MCF 10A (cell line): ENCODE data around the gene RHOBTB1. TPM values are rescaled to one million over a fixed set of nuclear protein-coding genes. Genes with fewer than 3 reads are reported as not detected.
A peak's percentile ranks its signal among the peaks of the same experiment; 100 is the strongest.

Experiments used
- BruUV-seq: library from RNA; stranded (reverse); fragments of 400-500 nt; replicated peaks from 2 replicates; lab custom pipeline; 2021; lab: Mats Ljungman, UMichigan
- CTCF ChIA-PET: fragments of 300-600 bp; sonication (Branson Sonifier 250); formaldehyde crosslinking; extraction: SDS; loops from one replicate; lab custom pipeline; 2021; ENCODE audit warnings: antibody characterized with exemption, inconsistent platforms; lab: Yijun Ruan, JAX
- POLR2A ChIA-PET: fragments of 300-600, 350-650 bp; sonication (Branson Sonifier 250); formaldehyde crosslinking; extraction: SDS; loops from one replicate; lab custom pipeline; 2020; ENCODE audit warnings: antibody characterized with exemption, inconsistent platforms; lab: Yijun Ruan, JAX
- DNase-seq: peaks from one replicate; pipeline ENCODE4 v3.0.0-alpha.2; 2018; ENCODE audit not compliant: unreplicated experiment
- H3K27ac Mint-ChIP-seq: one replicate; pipeline ENCODE4 v1.8.0; 2022; ENCODE audit warnings: mild to moderate bottlenecking, low read depth, mixed read lengths; ENCODE audit not compliant: unreplicated experiment
- H3K27me3 Mint-ChIP-seq: one replicate; pipeline ENCODE4 v1.8.0; 2022; ENCODE audit warnings: mixed read lengths; ENCODE audit not compliant: insufficient read depth, unreplicated experiment
- H3K36me3 Mint-ChIP-seq: one replicate; pipeline ENCODE4 v1.8.0; 2022; ENCODE audit warnings: mild to moderate bottlenecking, moderate library complexity, mixed read lengths; ENCODE audit not compliant: insufficient read depth, unreplicated experiment
- H3K4me1 Mint-ChIP-seq: one replicate; pipeline ENCODE4 v1.8.0; 2022; ENCODE audit warnings: mixed read lengths; ENCODE audit not compliant: insufficient read depth, unreplicated experiment
- H3K4me3 Mint-ChIP-seq: one replicate; pipeline ENCODE4 v1.8.0; 2022; ENCODE audit warnings: mild to moderate bottlenecking, moderate library complexity, mixed read lengths; ENCODE audit not compliant: unreplicated experiment
- H3K9me3 Mint-ChIP-seq: one replicate; pipeline ENCODE4 v1.8.0; 2022; ENCODE audit warnings: mixed read lengths; ENCODE audit not compliant: unreplicated experiment
- CTCF ChIP-seq: fragments of 200-600 bp; IDR thresholded peaks from one replicate; pipeline ENCODE4 v1.8.0; 2022; ENCODE audit warnings: antibody characterized with exemption, mild to moderate bottlenecking; ENCODE audit not compliant: unreplicated experiment
- intact Hi-C: fragments of 100-400 bp; cut with micrococcal nuclease; formaldehyde crosslinking; loops from 2 replicates; pipeline ENCODE4 v1.14.1; 2022
- total RNA-seq: library from RNA; stranded (reverse); gene quantifications from 2 replicates; pipeline ENCODE4 v1.2.3, GENCODE V29; 2022

Gene RHOBTB1
- total RNA-seq, 1 experiment from 2014 or later: 0.70 TPM

GRCh38 chr10:60896810-60897209 lies 47.2 kb downstream of the RHOBTB1 start:
- Mint-ChIP-seq H3K27me3 (no peaks in the 10 kb centered on the region), H3K27ac (no peak overlapping the region), H3K36me3 (no peaks in the 10 kb centered on the region), H3K9me3 (no peaks in the 10 kb centered on the region), H3K4me1 (no peaks in the 10 kb centered on the region), H3K4me3 (no peak overlapping the region)
- no peak for DNase-seq
- no TSS peak for BruUV-seq
- CTCF ChIA-PET: interaction anchor here (0.7 to 1.0 kb wide), 2 partner anchors 13 to 792 kb away, joined by 3 read pairs; no protein-coding TSS in a partner anchor
- POLR2A ChIA-PET: interaction anchor here (0.7 to 0.8 kb wide), 2 partner anchors 76 to 432 kb away, joined by 3 read pairs; no protein-coding TSS in a partner anchor
- intact Hi-C loops: no loop called here
- TF ChIP-seq CTCF: no peak

GRCh38 chr10:60896033-60896432 lies 48.0 kb downstream of the RHOBTB1 start:
- TF ChIP-seq CTCF: no peak
- H3K36me3 Mint-ChIP-seq: no peaks in the 10 kb centered on the region
- ChIA-PET CTCF (interaction anchor here (0.7 to 1.2 kb wide), 3 partner anchors 12 to 32 kb away, joined by 3 to 4 read pairs (median 3); no protein-coding TSS in a partner anchor), POLR2A (interaction anchor here (1.1 to 1.6 kb wide), 2 partner anchors 13 to 56 kb away, joined by 3 to 4 read pairs; no protein-coding TSS in a partner anchor)
- H3K9me3 Mint-ChIP-seq: no peaks in the 10 kb centered on the region
- no peak overlapping the region for H3K4me3 Mint-ChIP-seq
- H3K4me1 Mint-ChIP-seq: no peaks in the 10 kb centered on the region
- no peak for DNase-seq
- H3K27me3 Mint-ChIP-seq: no peaks in the 10 kb centered on the region
- intact Hi-C loops: no loop called here
- no peak overlapping the region for H3K27ac Mint-ChIP-seq
- no TSS peak for BruUV-seq

- no TSS peak for BruUV-seq
- Mint-ChIP-seq H3K36me3 (no peaks in the 10 kb centered on the region), H3K4me1 (no peaks in the 10 kb centered on the region), H3K27ac (no peak overlapping the region), H3K4me3 (no peak overlapping the region), H3K27me3 (no peaks in the 10 kb centered on the region), H3K9me3 (no peaks in the 10 kb centered on the region)
- TF ChIP-seq CTCF: no peak
- intact Hi-C loops: no loop called here
- CTCF ChIA-PET: interaction anchor here (1.5 to 1.8 kb wide), 2 partner anchors 12 to 22 kb away, joined by 3 to 8 read pairs; no protein-coding TSS in a partner anchor
- peak; percentile 21 for DNase-seq
- POLR2A ChIA-PET: interaction anchor here (0.7 to 1.6 kb wide), 4 partner anchors 11 to 144 kb away, joined by 3 to 4 read pairs (median 3); no protein-coding TSS in a partner anchor
Measured at GRCh38 chr10:60894786-60895185, 49.2 kb downstream of the RHOBTB1 start.

- no TSS peak for BruUV-seq
- TF ChIP-seq CTCF: no peak
- intact Hi-C loops: no loop called here
- no peak overlapping the region for H3K4me3 Mint-ChIP-seq
- H3K36me3 Mint-ChIP-seq: no peaks in the 10 kb centered on the region
- ChIA-PET POLR2A (no interaction called here), CTCF (interaction anchor here (1.8 kb wide), 1 partner anchor 10 kb away, joined by 8 read pairs; no protein-coding TSS in a partner anchor)
- no peak overlapping the region for H3K27ac Mint-ChIP-seq
- H3K27me3 Mint-ChIP-seq: no peaks in the 10 kb centered on the region
- no peak for DNase-seq
- H3K4me1 Mint-ChIP-seq: no peaks in the 10 kb centered on the region
- H3K9me3 Mint-ChIP-seq: no peaks in the 10 kb centered on the region
Measured at GRCh38 chr10:60893231-60893630, 50.8 kb downstream of the RHOBTB1 start.
